Kidney capillary endothelial cell (primary cell): Measurements from ENCODE around the gene MAGED1.

Source experiments
- DNase-seq: peaks from one replicate; pipeline ENCODE4 v3.0.0-alpha.2; 2018; ENCODE audit warnings: low spot score

The MAGED1 gene

GRCh38 chrX:51892921-51893745 is at the start of gene MAGED1:
Gene MAGED1, plus strand, starts transcription at chrX:51893623. Its CDS starts 682 bp downstream, at chrX:51894305.
- DNase-seq, result peak; percentile 72

GRCh38 chrX:51847463-51847862 is 46.0 kb upstream of the MAGED1 start:
- no peak for DNase-seq

GRCh38 chrX:51851507-51852085 is 41.8 kb upstream of the MAGED1 start:
- DNase-seq, result no peak

- DNase-seq, result no peak
These were observed 41.3 kb upstream of the MAGED1 start for GRCh38 chrX:51852096-51852495.

GRCh38 chrX:51852621-51853020 is 40.8 kb upstream of the MAGED1 start:
- DNase-seq, result no peak

- DNase-seq, result no peak
These were observed 40.2 kb upstream of the MAGED1 start for GRCh38 chrX:51853251-51853650.

GRCh38 chrX:51855698-51856097 is 37.7 kb upstream of the MAGED1 start:
- DNase-seq, result no peak

- DNase-seq, result no peak
These were observed 36.2 kb upstream of the MAGED1 start for GRCh38 chrX:51857159-51857733.

- peak; percentile 1 for DNase-seq
These were observed 32.7 kb upstream of the MAGED1 start for GRCh38 chrX:51860679-51861078.

GRCh38 chrX:51862920-51863319 is 30.5 kb upstream of the MAGED1 start:
- no peak for DNase-seq

- no peak for DNase-seq
These were observed 27.2 kb upstream of the MAGED1 start for GRCh38 chrX:51866210-51866609.

- no peak for DNase-seq
These were observed 25.8 kb upstream of the MAGED1 start for GRCh38 chrX:51867626-51868025.

- DNase-seq, result no peak
These were observed 23.1 kb upstream of the MAGED1 start for GRCh38 chrX:51870354-51870753.

- no peak for DNase-seq
These were observed 19.3 kb upstream of the MAGED1 start for GRCh38 chrX:51874123-51874522.

GRCh38 chrX:51876441-51876840 is 17.0 kb upstream of the MAGED1 start:
- no peak for DNase-seq

- DNase-seq, result no peak
These were observed 15.4 kb upstream of the MAGED1 start for GRCh38 chrX:51878056-51878455.

GRCh38 chrX:51889851-51890250 is 3.6 kb upstream of the MAGED1 start:
- DNase-seq, result no peak

- DNase-seq, result no peak
These were observed 2.2 kb upstream of the MAGED1 start for GRCh38 chrX:51891245-51891644.

GRCh38 chrX:51891821-51892551 is 1.4 kb upstream of the MAGED1 start:
- DNase-seq, result no peak

GRCh38 chrX:51893931-51894696 is 691 bp downstream of the MAGED1 start:
- no peak for DNase-seq

- DNase-seq, result no peak
These were observed 1.4 kb downstream of the MAGED1 start for GRCh38 chrX:51894697-51895336.
